Measurements from ENCODE around the gene RAET1G. TPM values are rescaled to one million over a fixed set of nuclear protein-coding genes. Genes with fewer than 3 reads are reported as not detected.

The RAET1G gene
- total RNA-seq, 2 experiments from 2014 or later, result not detected

DNA sequence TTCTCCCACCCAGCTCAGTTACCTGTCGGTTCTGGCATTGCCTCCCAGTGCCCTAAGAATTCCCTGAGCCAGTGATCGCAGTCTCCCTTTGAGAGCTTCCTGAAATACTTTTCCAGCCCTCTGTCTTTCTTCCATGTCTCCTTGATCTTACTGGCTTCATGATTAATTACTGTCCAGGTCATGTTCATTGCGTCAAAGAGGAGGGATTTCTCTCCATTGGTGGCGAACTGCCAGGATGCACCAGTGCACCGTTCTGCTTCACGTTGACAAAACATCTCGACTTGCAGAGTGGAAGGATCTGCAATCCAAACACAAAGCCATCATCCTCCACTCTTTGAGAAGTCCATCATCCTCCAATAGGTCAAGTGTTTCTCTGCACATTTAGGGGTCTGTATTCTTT lies 33.6 kb downstream of the RAET1G start:
- no peaks in the 10 kb centered on the region for H3K4me1 Mint-ChIP-seq
- DNase-seq, result no peak

GRCh38 chr6:149888659-149889058 lies 34.3 kb downstream of the RAET1G start:
- Mint-ChIP-seq H3K4me1 (no peaks in the 10 kb centered on the region), H3K36me3 (no peaks in the 10 kb centered on the region), H3K27me3 (no peaks in the 10 kb centered on the region), H3K27ac (no peak overlapping the region), H3K9me3 (no peaks in the 10 kb centered on the region), H3K4me3 (no peak overlapping the region)
- DNase-seq, result no peak

More for the DNA sequence above, 33.6 kb downstream of the RAET1G start:
- Mint-ChIP-seq H3K27ac (no peak overlapping the region), H3K9me3 (no peaks in the 10 kb centered on the region), H3K4me3 (no peak overlapping the region), H3K36me3 (no peaks in the 10 kb centered on the region), H3K27me3 (no peaks in the 10 kb centered on the region)

DNA sequence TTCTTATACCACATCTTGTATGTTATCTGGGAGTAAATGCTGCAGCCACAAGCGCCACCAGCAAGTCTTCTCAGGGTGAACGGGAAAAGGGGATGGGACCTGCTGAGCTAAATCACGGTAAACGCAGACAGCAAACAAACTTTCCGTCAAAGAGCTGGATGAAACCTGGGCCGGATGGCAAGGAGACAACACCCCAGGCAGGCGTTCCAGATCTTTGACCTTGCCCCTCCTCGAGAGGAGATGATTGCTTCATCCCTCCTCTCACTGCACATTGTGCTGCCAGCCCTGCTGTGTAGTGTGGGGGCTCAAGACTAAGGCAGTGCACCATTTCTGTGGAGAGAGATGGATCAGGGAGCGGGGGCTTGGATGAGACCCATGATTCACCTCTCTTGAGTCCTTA lies 34.8 kb downstream of the RAET1G start:
- H3K27ac Mint-ChIP-seq, result no peak overlapping the region
- H3K27me3 Mint-ChIP-seq, result no peaks in the 10 kb centered on the region
- DNase-seq, result no peak
- no peak overlapping the region for H3K4me3 Mint-ChIP-seq
- H3K4me1 Mint-ChIP-seq, result no peaks in the 10 kb centered on the region
- no peaks in the 10 kb centered on the region for H3K9me3 Mint-ChIP-seq
- no peaks in the 10 kb centered on the region for H3K36me3 Mint-ChIP-seq

- H3K27ac Mint-ChIP-seq, result no peak overlapping the region
- H3K4me3 Mint-ChIP-seq, result no peak overlapping the region
- no peaks in the 10 kb centered on the region for H3K4me1 Mint-ChIP-seq
- H3K9me3 Mint-ChIP-seq, result no peaks in the 10 kb centered on the region
- no peak for DNase-seq
- no peaks in the 10 kb centered on the region for H3K36me3 Mint-ChIP-seq
- no peaks in the 10 kb centered on the region for H3K27me3 Mint-ChIP-seq
Measured at GRCh38 chr6:149887343-149887742, 35.6 kb downstream of the RAET1G start.

GRCh38 chr6:149885888-149886287 lies 37.0 kb downstream of the RAET1G start:
- no peaks in the 10 kb centered on the region for H3K4me1 Mint-ChIP-seq
- H3K36me3 Mint-ChIP-seq, result no peaks in the 10 kb centered on the region
- H3K4me3 Mint-ChIP-seq, result no peak overlapping the region
- DNase-seq, result no peak
- no peak overlapping the region for H3K27ac Mint-ChIP-seq
- no peaks in the 10 kb centered on the region for H3K9me3 Mint-ChIP-seq
- H3K27me3 Mint-ChIP-seq, result no peaks in the 10 kb centered on the region

GRCh38 chr6:149884617-149885016 lies 38.3 kb downstream of the RAET1G start:
- Mint-ChIP-seq H3K4me3 (no peak overlapping the region), H3K36me3 (no peaks in the 10 kb centered on the region), H3K9me3 (no peaks in the 10 kb centered on the region), H3K4me1 (no peaks in the 10 kb centered on the region), H3K27ac (no peak overlapping the region), H3K27me3 (peaks cover 3% of the 10 kb centered on the region)
- no peak for DNase-seq

GRCh38 chr6:149884215-149884614 lies 38.7 kb downstream of the RAET1G start:
- H3K27ac Mint-ChIP-seq, result no peak overlapping the region
- H3K9me3 Mint-ChIP-seq, result no peaks in the 10 kb centered on the region
- no peaks in the 10 kb centered on the region for H3K4me1 Mint-ChIP-seq
- H3K36me3 Mint-ChIP-seq, result no peaks in the 10 kb centered on the region
- no peak for DNase-seq
- H3K27me3 Mint-ChIP-seq, result peaks cover 7% of the 10 kb centered on the region
- no peak overlapping the region for H3K4me3 Mint-ChIP-seq

DNA sequence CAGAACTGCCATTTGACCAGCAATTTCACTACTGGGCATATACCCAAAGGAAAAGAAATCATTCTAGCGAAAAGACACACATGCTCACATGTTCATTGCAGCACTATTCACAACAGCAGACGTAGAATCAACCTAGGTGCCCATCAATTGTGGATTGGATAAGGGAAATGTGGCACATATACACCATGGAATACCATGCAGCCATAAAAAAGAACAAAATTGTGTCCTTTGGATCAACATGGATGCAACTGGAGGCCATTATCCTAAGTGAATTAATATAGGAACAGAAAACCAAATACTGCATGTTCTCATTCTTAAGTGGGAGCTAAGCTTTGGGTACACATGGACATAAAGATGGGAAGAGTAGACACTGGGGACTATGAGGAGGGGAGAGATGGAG lies 41.1 kb downstream of the RAET1G start:
- Mint-ChIP-seq H3K36me3 (no peaks in the 10 kb centered on the region), H3K27me3 (peaks cover 27% of the 10 kb centered on the region), H3K9me3 (no peaks in the 10 kb centered on the region), H3K4me1 (no peaks in the 10 kb centered on the region), H3K27ac (no peak overlapping the region), H3K4me3 (no peak overlapping the region)
- DNase-seq, result no peak

- no peaks in the 10 kb centered on the region for H3K36me3 Mint-ChIP-seq
- H3K4me1 Mint-ChIP-seq, result no peaks in the 10 kb centered on the region
- no peak for DNase-seq
- H3K27ac Mint-ChIP-seq, result no peak overlapping the region
- no peaks in the 10 kb centered on the region for H3K9me3 Mint-ChIP-seq
- no peak overlapping the region for H3K4me3 Mint-ChIP-seq
- H3K27me3 Mint-ChIP-seq, result peaks cover 27% of the 10 kb centered on the region
Measured at GRCh38 chr6:149881066-149881766, 41.7 kb downstream of the RAET1G start.

- H3K4me3 Mint-ChIP-seq, result no peak overlapping the region
- H3K36me3 Mint-ChIP-seq, result no peaks in the 10 kb centered on the region
- peaks cover 31% of the 10 kb centered on the region for H3K27me3 Mint-ChIP-seq
- DNase-seq, result no peak
- no peak overlapping the region for H3K27ac Mint-ChIP-seq
- H3K9me3 Mint-ChIP-seq, result no peaks in the 10 kb centered on the region
- no peaks in the 10 kb centered on the region for H3K4me1 Mint-ChIP-seq
Measured at GRCh38 chr6:149877659-149878058, 45.3 kb downstream of the RAET1G start.

DNA sequence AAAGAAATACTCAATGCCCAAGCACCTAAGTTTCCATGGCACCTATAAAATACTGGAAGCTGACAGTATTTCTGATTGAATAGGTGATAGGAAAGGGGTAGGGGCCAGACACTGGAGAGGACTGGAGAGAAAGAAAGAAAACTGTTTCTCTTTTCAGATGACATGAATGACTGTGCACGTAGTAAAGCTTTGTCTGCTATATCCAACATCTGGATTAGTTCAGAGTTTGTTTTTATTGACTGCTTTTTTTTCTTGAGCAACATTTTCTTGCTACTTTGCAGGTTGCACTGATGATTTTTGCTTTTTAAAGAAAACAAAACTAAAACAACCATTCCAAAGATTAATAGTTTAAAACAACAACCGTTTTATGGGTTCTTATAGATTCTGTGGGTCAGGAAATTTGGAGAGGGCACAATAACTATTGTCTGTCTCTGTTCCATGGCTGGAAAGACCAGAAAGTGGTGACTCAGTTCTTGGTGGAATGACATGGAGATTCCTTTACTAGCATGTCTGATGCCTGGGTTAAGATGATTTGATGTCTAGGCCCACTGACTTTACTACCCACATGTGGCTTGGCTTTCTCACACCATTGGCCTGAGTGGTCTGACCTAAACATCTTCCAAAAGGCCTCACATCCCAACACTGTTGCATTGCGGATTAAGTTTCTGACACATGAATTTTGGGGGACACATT lies 46.5 kb downstream of the RAET1G start:
- no peaks in the 10 kb centered on the region for H3K36me3 Mint-ChIP-seq
- H3K4me3 Mint-ChIP-seq, result no peak overlapping the region
- H3K27me3 Mint-ChIP-seq, result peaks cover 31% of the 10 kb centered on the region
- no peak for DNase-seq
- H3K27ac Mint-ChIP-seq, result no peak overlapping the region
- H3K9me3 Mint-ChIP-seq, result peaks cover 3% of the 10 kb centered on the region
- H3K4me1 Mint-ChIP-seq, result no peaks in the 10 kb centered on the region

DNA sequence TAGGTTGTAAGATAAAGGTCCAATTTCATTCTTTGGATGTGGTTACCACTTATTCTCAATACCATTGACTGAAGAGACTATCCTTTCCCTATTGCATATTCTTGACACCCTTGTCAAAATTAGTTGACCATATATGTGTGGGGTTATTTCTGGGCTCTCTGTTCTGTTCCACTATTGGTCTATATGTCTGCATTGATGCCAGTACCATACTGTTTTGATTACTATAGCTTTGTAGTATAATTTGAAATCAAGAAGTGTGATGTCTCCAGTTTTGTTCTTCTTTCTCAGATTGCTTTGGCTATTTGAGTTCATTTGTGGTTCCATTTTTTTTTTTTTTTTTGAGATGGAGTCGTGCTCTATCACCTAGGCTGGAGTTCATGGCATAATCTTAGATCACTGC lies 50.7 kb downstream of the RAET1G start:
- peaks cover 3% of the 10 kb centered on the region for H3K9me3 Mint-ChIP-seq
- no peak overlapping the region for H3K27ac Mint-ChIP-seq
- no peak overlapping the region for H3K4me3 Mint-ChIP-seq
- DNase-seq, result no peak
- H3K27me3 Mint-ChIP-seq, result peaks cover 6% of the 10 kb centered on the region
- H3K4me1 Mint-ChIP-seq, result no peaks in the 10 kb centered on the region
- H3K36me3 Mint-ChIP-seq, result no peaks in the 10 kb centered on the region

- no peaks in the 10 kb centered on the region for H3K36me3 Mint-ChIP-seq
- H3K27me3 Mint-ChIP-seq, result peaks cover 4% of the 10 kb centered on the region
- DNase-seq, result no peak
- no peak overlapping the region for H3K27ac Mint-ChIP-seq
- no peaks in the 10 kb centered on the region for H3K4me1 Mint-ChIP-seq
- H3K9me3 Mint-ChIP-seq, result peaks cover 3% of the 10 kb centered on the region
- H3K4me3 Mint-ChIP-seq, result no peak overlapping the region
Measured at GRCh38 chr6:149871182-149871581, 51.7 kb downstream of the RAET1G start.

- Mint-ChIP-seq H3K4me3 (no peak overlapping the region), H3K27me3 (no peaks in the 10 kb centered on the region), H3K36me3 (no peaks in the 10 kb centered on the region), H3K9me3 (peaks cover 3% of the 10 kb centered on the region), H3K4me1 (peaks cover 2% of the 10 kb centered on the region), H3K27ac (no peak overlapping the region)
- DNase-seq, result no peak
Measured at GRCh38 chr6:149869275-149869892, 53.5 kb downstream of the RAET1G start.

- peaks cover 3% of the 10 kb centered on the region for H3K9me3 Mint-ChIP-seq
- no peak for DNase-seq
- no peak overlapping the region for H3K27ac Mint-ChIP-seq
- H3K27me3 Mint-ChIP-seq, result peaks cover 1% of the 10 kb centered on the region
- no peaks in the 10 kb centered on the region for H3K36me3 Mint-ChIP-seq
- H3K4me1 Mint-ChIP-seq, result peaks cover 2% of the 10 kb centered on the region
- no peak overlapping the region for H3K4me3 Mint-ChIP-seq
Measured at GRCh38 chr6:149867876-149868640, 54.9 kb downstream of the RAET1G start.
